Cardiac fibroblast (primary cell): ENCODE measurements around the gene TUT1.
"Not testable (repeated sequence)": the region's sequence is repeated elsewhere in the genome, so short reads cannot be mapped to it uniquely, and the experiment has no call there.

Source experiments
- DNase-seq, 2 donors: peaks; one replicate each; pipeline versions ENCODE4 v3.0.0 to v3.0.0-alpha.2; 2010; ENCODE audit warnings: low read depth in 2 of 2
- H3K4me3 ChIP-seq, 2 donors: replicated peaks in 1 of 2; 1 replicate in 1 of 2; 2 replicates in 1 of 2; pipeline ENCODE4 v1.5.1; 2011; ENCODE audit warnings: low read depth in 2 of 2, low read length in 2 of 2, mild to moderate bottlenecking in 2 of 2, moderate library complexity in 1 of 2
- TF ChIP-seq, protein P1 (sequence below): IDR thresholded peaks from one replicate; pipeline ENCODE4 v1.5.1; 2011; ENCODE audit warnings: low read depth, mild to moderate bottlenecking, low read length, inconsistent platforms

TUT1 gene

GRCh38 chr11:62599069-62599696, 7.9 kb upstream of the TUT1 start:
- TF ChIP-seq, protein P1, sequence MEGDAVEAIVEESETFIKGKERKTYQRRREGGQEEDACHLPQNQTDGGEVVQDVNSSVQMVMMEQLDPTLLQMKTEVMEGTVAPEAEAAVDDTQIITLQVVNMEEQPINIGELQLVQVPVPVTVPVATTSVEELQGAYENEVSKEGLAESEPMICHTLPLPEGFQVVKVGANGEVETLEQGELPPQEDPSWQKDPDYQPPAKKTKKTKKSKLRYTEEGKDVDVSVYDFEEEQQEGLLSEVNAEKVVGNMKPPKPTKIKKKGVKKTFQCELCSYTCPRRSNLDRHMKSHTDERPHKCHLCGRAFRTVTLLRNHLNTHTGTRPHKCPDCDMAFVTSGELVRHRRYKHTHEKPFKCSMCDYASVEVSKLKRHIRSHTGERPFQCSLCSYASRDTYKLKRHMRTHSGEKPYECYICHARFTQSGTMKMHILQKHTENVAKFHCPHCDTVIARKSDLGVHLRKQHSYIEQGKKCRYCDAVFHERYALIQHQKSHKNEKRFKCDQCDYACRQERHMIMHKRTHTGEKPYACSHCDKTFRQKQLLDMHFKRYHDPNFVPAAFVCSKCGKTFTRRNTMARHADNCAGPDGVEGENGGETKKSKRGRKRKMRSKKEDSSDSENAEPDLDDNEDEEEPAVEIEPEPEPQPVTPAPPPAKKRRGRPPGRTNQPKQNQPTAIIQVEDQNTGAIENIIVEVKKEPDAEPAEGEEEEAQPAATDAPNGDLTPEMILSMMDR: no peak
- peak overlapping the region; percentile 95 to 96 for H3K4me3 ChIP-seq
- DNase-seq: peak; percentile 99 to 100

DNA sequence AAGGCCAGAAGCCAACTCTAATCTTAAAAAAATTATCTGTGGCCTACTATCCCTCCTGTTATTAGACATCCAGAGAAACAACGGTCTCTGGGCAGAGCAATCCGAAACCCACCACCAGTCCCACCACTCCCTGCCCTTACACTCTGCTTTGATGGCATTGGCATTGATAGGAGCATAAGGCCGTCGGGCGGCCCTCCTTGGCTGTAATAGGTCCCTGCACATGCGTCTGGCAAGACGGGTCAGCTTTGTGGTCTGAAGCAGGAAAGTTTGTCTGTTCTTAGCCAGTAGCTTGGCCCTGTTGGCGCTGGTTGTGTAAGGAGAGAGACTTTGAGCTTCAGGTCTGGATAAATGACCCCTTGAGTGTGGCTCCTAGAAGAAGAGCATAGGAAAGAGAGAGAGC, 3.8 kb upstream of the TUT1 start:
- H3K4me3 ChIP-seq: no peak overlapping the region
- TF ChIP-seq, protein P1: no peak
- no peak for DNase-seq

DNA sequence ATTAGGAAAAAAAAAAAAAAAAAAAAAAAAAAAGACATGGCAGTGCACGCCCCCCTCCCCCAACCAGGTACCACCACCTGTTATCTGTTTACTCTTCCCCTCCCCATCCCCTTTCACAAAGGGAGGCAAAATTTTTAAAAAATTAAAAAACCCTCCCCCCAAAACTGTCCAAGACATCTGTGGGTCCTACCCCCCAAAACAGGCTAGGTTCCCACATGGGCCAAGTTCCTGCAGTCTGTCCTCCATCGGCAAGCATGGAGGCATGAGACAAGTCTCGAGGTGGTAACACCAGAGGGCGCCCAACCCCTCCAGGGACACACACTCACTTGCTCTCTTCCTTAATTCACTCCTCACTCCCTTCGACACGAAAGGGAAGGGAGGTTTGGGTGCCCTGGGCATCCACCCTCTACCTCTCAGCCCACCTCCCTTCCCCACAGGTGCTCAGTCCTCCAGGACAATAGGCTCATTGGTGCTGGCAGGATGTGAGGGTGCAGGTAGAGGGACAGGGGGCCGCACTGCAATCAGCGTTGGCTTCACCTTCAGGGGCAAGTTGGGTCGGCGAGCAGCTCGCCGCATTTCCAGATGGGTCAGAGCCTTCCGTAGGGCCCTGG, 2.2 kb upstream of the TUT1 start:
- DNase-seq: peak; percentile 83 to 86
- TF ChIP-seq, protein P1: peak; percentile 66
- H3K4me3 ChIP-seq: no peak overlapping the region

DNA sequence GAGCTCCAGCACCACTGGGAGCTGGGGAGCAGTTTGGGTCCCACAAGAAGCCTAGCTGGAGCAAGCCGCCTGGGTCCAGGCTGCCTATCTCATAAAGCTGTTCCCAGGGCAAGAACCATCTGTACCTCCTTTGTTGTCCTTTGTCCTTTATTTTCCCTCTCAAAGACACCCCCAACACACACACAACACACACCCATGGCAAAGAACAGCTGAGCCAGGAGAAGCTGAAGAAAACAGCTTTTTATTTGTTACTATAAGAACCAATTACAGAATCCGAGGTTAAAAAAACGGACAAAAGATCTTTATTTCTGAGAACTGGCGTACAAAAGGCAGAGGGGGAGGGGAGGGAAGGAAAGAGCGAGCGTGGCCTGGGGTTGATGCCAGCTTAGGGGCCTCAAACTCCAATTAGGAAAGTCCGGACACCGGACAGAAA, 1.7 kb upstream of the TUT1 start:
- DNase-seq: no peak
- TF ChIP-seq, protein P1: no peak
- no peak overlapping the region for H3K4me3 ChIP-seq

DNA sequence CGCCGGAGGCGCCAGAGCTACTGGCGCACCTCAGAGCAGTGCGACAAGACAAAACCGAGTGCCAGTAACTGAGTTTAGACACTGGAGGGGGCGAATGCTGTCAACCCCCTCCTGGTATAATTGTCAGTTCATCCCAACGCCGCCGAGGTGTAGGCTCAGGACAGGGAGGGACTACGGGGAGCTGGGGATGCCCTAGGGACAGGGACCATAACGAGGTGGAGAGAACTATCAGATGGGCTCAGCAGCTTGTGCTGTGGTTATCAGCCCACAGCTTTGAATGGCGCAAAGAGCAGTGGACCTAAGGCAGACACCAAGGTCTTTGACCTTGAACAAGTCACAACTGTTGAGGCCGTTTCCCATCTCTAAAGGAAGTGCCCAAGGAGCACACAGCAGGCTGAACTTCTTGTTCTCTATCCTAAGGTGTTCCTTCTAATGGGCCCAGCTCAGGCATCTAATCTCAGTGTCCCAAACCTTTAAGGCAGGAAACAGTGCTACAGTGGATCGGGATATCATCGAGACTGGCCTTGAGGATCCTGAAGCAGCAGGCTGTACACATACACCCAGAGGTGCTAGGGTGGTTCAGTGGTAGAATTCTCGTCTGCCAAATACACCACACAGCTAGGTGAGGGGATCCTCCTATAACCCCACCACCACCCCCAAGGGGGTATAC, 958 bp upstream of the TUT1 start:
- DNase-seq: no peak
- peak overlapping the region; percentile 60 to 74 for H3K4me3 ChIP-seq
- TF ChIP-seq, protein P1: no peak

GRCh38 chr11:62588966-62589637, 2.2 kb downstream of the TUT1 start:
- DNase-seq: peak in 1 of 2 donors; percentile 48
- TF ChIP-seq, protein P1: peak; percentile 37
- no peak overlapping the region for H3K4me3 ChIP-seq

DNA sequence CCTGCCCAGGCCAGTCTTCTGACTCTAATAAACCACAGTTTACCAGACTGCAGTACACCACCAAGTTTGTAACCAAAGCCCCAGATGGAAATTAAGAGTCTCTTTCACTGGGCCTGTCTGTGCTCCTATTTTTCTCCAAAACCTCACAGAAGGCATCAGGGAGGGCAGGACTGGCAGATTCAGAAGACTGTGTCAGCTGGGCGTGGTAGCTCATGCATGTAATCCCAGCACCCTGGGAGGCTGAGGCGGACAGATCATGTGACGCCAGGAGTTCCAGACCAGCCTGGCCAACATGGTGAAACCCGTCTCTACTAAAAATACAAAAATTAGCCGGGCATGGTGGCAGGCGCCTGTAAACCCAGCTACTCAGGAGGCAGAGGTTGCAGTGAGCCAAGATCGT, 6.0 kb downstream of the TUT1 start:
- not testable (repeated sequence) for H3K4me3 ChIP-seq, DNase-seq

DNA sequence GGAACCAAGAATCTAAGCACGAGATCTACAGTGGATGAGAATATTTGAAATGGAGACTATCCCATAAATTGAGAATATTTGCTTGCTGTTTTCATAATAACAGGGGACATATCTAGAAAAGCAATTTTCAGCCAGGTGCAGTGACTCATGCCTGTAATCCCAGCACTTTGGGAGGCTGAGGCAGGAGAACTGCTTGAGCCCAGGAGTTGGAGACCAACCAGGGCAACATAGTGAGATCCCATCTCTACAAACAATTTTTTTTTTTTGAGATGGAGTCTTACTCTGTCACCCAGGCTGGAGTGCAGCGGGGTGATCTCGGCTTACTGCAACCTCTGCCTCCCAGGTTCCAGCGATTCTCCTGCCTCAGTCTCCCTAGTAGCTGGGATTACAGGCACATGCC, 9.6 kb downstream of the TUT1 start:
- H3K4me3 ChIP-seq, DNase-seq: not testable (repeated sequence)
